Epithelial cell of prostate (primary cell): ENCODE data around the gene C10orf53.
A peak's percentile ranks its signal among the peaks of the same experiment; 100 is the strongest.
"Not testable (repeated sequence)": the region's sequence is repeated elsewhere in the genome, so short reads cannot be mapped to it uniquely, and the experiment has no call there.

Source experiments
- DNase-seq: peaks from one replicate; pipeline ENCODE4 v3.0.0-alpha.2; 2011; ENCODE audit warnings: low read depth, low spot score
- H3K27ac ChIP-seq: fragments of 450-650 bp; 2 replicates; pipeline ENCODE4 v1.5.1; 2017; ENCODE audit warnings: mild to moderate bottlenecking

The C10orf53 gene

DNA sequence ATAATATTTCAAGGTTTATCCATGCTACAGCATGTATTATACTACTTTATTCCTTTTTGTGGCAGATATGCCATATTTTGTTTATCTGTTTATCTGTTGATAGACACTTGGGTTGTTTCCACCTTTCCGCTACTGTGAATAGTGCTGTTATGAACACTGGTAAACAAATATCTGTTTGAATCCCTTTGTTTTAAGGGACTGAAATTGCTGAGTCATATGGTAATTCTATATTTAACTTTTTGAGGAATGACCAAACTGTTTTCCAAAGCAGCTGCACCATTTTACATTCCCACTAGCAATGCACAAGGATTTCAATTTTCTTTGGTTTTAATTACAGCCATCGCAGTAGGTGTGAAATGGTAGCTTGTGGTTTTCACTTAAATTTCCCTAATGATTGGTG lies 3.4 kb downstream of the C10orf53 start:
- DNase-seq = no peak
- no peak overlapping the region for H3K27ac ChIP-seq

DNA sequence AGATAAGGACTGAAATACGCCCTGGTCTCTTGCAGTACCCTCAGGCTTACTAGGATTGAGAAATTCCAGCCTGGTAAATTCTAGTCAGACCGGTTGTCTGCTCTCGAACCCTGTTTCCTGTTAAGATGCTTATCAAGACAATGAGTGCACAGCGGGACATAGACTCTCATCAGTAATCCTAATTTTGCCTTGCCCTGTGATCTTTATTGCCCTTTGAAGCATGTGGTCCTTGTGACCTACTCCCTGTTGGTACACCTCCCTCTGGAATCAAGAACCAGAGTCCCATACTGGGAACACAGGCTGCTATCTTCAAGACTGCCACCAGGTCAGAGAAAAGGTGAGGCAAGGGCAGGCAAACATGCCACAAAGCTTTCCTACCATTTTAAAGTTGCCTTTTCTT lies 7.2 kb downstream of the C10orf53 start:
- no peak overlapping the region for H3K27ac ChIP-seq

DNA sequence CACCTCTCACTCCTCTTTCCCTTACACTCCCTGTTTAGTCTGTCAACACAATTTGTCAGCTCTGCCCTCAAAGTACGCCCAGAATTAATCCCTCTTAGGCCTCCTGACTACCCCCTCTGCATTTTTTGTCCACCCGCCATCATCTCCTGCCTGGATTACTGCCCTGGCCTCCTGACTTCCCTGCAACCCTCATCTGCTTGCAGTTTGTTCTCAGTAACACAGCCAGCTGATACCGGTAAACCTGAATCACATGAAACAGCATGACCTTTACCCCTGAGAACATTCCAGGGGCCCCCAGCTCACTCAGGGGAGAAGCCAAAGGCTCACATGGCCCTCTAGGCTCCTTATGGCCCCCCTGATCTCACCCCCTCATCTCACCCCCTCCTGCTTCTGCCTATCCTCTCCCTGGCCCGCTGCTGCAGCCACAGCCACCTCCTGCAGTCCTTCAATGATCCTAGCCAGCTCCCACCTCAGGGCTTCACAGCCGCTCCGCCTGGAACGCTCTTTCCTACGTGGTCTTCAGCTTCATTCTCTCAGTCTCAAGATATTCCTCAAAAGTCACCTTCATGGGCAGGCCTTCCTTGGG lies 8.9 kb downstream of the C10orf53 start:
- DNase-seq = no peak
- no peak overlapping the region for H3K27ac ChIP-seq

More for the DNA sequence above, 7.2 kb downstream of the C10orf53 start:
- DNase-seq = no peak

DNA sequence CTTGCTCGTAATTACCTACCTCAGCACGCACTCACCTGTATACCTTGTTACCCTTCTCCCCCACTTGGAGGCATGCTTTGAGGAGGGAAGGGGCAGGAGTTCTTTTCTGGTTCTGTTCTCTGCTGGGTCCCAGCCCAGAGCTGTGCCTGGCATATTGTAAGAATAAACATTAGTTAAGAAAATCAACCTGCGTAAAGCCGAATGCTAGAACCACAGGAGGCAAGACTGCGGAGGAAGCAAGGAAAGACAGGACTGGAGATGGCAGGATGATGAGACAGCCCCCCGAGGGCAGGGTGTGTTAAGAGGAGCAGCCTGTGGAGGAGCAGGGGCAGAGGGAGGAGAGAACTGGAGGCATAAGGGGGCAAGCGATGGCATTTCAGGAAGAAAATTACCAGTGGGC lies 9.5 kb downstream of the C10orf53 start:
- DNase-seq = no peak
- no peak overlapping the region for H3K27ac ChIP-seq

DNA sequence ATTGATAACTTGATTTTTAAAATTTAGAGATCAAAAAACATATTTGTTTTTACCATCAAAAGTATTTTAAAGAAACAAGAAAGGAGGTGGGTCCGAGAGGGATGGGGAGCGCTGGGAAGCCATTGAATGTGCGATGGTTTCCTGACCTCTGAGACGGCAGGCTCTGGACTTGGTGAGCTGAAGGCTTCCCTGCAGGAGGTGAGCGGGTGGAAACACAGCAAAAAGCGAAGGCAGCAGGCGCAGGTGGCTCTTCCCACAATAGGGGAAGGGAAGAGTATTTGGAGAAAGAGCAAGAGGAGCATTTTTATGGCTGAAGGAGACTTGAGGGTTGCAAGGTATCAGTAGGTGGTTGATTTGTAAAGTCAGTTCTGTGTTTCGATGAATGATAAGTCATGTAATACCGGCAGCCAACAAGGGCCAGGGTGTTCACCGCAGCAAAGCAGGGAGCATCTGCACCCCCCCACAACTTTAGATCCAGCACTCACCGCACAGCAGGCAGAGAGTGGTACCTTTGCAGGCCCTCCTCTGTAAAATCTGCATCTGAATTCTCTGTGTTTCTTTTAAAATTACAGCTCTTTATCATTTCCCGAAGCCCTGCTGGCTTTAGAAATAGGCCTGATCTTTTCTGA lies 10.5 kb downstream of the C10orf53 start:
- no peak for DNase-seq
- no peak overlapping the region for H3K27ac ChIP-seq

DNA sequence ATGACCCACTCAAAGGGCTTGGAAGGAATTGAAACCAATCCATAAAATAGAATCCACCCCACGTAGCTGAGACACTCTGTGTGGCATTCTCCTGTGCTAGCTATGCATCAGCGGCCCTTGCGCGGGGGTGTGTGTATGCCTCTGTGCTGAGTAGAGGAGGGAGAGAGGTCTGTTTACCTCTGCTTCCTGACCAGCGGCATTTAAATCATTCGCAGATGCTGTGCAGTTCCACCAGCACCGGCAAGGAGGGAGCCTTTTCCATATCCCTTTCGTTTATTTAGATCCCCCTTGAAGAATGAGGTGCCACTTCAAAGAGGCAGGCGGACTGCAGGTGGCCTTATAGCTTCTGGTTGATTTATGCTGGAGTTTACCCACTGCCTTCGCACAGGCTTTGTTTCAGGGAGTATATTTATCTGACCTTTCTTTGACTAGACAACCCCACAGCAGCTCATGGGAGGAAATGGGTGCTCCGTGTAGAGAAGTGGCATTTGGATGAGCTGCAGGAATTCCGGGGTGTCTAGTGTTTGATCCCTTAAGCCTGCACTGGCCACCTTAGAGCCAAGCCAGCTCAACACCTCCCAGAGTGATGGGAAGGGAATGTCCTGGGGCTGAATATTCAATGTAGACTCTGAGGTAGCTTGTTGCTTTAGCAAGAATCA lies 11.4 kb downstream of the C10orf53 start:
- H3K27ac ChIP-seq = no peak overlapping the region
- no peak for DNase-seq

DNA sequence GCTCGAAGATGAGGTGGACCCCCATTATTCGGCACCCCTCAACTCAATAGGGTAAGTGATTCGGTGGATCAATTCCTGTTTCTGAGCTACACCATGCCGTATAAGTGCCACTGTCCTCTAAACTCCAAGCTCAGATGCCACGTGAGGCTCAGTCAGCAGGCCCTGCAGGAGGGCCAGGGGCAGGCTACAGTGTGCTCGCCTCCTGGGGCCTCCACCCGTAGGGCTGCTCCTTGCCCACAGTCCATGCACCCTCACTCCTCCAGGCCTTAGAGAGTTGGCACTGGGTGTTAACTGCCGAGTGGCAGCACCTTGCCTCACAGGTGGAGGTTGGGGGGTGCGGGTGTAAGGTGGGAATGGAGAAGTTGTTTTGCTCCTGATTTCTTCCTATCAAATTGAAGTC lies 12.1 kb downstream of the C10orf53 start:
- DNase-seq = no peak

DNA sequence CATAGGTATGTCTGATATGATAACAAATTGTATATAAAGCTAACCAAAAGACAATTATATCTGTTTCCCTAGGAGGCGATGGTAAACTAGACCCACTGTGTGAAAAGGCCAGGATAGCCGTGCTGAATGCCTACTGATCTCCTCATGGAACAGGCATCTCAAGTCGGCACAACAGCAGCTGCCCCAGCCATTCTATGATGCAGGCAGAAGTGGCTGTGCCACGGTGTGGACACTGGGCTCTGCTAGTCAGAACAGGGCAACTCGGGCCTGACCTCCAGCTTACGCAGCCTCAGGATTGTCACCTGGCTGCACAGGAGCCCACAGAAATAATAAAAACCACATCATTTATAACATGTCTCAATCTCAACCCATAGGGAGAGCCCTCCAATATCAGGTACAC lies 15.0 kb downstream of the C10orf53 start:
- H3K27ac ChIP-seq = no peak overlapping the region
- DNase-seq = no peak

More for the DNA sequence above, 12.1 kb downstream of the C10orf53 start:
- H3K27ac ChIP-seq = no peak overlapping the region

DNA sequence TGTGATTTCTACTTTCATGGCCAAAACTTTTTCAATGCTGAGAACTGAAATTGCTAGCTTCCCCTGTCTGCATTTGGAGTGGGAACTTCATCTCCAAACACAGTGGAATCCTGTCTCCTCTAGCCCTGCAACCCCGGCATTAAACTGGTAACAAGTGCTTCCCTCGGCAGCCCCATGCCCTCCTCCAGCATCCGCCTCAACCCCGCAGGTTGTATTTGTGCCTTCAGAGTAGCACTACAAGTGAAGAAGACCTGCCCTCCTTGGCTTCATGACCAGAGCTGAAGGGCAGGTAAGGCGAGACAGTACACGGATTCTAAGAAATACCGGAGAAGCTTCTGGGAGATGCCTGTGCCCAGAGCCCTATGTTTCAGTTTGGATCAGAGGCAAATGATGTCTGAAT lies 16.9 kb downstream of the C10orf53 start:
- no peak for DNase-seq

DNA sequence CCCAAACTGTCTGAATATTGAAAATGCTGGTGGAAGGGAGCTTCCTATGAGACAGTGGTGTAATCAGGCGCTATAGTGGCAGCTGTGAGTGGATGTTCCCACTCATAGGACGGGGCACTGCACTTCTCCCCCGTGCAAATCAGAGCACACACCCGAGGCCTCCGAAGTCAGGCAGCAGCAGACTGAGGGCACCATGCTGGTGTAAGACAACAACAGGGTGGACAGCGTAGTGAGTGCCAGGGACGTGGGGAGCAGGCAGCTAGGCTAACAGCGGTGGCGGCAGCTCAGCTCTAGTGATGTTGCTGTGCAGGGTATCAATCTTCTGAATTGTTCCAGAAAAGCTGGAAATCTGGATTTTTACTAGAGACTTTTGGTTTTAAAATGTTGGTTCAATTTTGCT lies 19.2 kb downstream of the C10orf53 start:
- DNase-seq = no peak

More for the DNA sequence above, 16.9 kb downstream of the C10orf53 start:
- H3K27ac ChIP-seq = no peak overlapping the region

DNA sequence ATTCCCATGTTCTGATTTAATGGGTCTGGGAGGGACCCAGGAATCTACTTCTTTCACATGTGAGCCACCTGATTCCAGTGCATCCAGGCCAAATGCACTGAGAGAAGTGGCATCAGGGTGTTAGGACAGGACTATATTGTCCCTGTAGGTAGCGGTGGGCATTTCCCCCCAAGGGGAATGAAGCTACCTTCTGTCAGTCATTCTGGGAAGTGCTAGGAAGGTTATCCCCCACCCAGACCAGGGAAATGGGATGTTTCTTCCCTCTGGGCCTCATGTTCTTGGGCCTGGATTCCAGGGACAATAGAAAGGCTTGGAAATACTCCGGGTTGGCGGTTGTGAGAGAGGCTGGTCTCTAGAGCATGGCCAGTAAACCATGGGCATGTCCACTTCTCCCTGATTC lies 20.8 kb downstream of the C10orf53 start:
- DNase-seq = no peak
- no peak overlapping the region for H3K27ac ChIP-seq

More for the DNA sequence above, 19.2 kb downstream of the C10orf53 start:
- no peak overlapping the region for H3K27ac ChIP-seq

DNA sequence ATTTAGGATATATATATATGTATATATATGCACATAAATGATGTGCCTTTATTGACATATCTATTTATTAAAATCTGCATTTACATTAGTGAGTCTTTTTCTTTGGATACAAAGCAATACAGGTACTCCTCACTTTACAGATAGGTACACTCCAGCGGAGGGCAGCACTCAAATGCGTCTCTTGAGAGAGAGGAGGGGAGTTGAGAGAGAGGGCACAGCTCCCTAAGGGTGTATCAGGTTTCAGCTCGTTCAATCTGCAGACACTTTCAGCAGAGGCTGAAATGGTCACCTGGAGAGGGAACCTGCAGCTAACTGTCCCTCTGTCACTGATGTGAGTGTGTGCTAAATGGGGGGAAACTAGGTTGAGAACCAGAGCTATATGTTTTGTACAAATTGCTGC lies 21.5 kb downstream of the C10orf53 start:
- no peak overlapping the region for H3K27ac ChIP-seq
- DNase-seq = no peak

DNA sequence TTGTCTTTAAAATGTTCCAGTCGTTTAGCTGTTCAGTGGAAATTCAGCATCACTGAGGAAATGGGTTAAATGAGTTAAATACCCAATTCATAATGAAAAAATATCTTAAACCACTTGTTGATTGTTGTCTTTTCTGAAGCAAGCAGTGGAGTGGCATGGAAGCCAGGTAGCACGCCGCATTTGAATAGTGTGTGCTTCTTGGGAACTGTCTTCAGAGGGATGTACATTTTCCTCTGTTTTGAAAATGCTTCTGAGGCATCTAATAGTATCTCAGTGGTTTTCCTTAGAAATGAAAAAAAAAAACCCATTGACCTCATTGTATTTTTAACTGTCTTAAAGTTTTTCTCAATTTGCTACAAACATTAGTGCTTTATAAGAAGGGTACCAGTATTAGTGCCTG lies 28.1 kb downstream of the C10orf53 start:
- DNase-seq = no peak
- no peak overlapping the region for H3K27ac ChIP-seq

DNA sequence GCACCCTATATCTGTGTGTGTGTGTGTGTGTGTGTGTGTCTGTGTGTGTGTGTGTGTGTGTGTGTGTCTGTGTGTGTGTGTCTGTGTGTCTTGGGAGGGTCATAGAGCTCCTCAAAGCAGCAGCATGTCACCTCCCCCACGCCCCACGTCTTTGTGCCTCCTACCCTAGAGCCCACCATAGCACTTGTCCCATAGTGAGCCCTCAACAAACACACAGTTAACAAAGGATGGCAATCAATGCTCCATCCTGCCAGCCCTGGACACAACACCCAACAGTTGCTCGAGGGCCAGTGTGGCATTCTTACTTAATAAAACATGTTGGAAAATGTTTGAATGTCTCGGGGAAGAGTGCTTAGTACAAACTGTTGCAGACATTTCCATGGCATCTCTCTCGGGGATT lies 30.5 kb downstream of the C10orf53 start:
- no peak for DNase-seq

DNA sequence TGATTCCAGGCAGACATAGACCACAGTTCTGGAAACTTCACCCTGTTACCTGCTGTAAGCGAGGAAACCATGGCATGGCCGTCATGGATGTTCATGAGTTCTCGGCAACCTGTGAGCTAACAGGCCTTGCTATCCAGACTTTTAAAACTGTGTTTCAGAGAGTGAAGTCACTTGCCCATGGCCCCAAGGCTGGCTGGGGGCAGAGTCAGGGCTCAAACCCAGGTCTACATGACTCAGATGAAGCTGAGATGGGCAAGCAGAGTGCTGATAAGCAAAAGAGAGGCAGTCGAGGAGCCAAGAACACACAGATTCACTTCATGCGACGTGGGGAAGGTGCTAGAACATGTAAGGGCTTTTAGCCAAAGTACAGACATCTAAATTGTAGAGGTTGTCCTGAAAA lies 31.5 kb downstream of the C10orf53 start:
- no peak for DNase-seq
- H3K27ac ChIP-seq = no peak overlapping the region

More for the DNA sequence above, 30.5 kb downstream of the C10orf53 start:
- H3K27ac ChIP-seq = no peak overlapping the region

DNA sequence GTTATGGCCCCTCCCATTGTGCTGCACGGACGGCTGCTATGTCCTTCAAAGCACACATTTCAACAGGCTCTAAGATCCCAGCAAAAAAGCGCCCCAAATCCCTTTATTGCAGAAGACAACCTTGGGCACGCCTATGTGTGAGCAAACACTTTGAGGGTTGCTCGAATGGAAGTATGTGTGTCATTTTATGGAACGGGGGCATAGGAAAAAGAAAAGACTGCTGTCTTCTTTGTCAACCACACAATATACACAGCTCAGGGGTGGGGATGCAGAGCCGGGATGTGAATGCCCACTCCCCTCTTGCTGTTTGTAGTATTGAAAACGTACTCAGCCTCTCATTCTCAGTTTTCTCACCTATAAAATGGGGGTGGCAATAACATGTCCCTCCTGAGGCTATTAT lies 32.0 kb downstream of the C10orf53 start:
- DNase-seq = no peak
- H3K27ac ChIP-seq = no peak overlapping the region

DNA sequence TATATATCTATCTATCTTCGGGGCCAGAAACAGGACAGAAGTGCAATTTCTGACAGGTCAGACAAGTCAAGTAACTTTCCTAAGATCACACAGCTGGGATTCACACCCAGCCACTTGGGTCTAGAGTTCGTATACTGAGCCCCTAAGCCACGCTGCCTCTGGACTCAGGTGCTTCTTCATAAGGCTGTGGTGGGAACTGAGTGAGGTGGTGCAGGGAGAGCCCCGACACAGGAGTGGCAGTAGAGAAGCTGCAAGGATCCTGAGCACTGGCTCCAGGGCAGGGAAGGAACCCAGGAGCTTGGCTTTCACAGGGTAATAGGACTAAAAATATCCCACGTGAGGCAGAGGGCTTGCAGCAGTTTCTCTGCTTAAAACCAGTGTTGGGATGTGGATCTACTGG lies 33.8 kb downstream of the C10orf53 start:
- no peak overlapping the region for H3K27ac ChIP-seq
- DNase-seq = no peak

DNA sequence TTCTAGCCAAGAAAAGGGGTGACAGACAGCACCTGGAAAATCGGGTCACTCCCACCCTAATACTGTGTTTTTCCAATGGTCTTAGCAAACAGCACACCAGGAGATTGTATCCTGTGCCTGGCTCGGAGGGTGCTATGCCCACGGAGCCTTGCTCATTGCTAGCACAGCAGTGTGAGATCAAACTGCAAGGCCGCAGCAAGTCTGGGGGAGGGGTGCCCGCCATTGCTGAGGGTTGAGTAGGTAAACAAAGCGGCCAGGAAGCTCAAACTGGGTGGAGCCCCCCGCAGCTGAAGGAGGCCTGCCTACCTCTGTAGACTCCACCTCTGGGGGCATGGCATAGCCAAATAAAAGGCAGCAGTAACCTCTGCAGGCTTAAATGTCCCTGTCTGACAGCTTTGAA lies 35.7 kb downstream of the C10orf53 start:
- not testable (repeated sequence) for H3K27ac ChIP-seq, DNase-seq

DNA sequence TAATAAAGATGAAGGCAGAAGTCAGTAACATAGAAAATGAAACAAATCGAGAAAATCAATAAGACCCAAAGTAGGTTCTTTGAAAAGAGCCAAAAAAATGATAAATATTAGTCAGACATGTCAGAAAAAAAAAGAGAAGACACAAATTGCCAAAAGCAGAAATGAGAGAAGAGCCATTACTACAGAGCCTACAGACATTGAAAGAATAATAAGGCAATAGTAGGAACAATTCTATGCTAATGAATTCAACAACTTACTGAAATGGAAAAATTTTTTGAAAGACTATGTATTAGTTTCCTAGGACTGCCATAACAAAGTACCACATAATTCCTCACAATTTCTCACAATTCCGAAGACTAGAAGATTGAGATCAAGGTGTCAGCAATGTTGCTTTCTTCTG lies 47.1 kb downstream of the C10orf53 start:
- no peak overlapping the region for H3K27ac ChIP-seq
- DNase-seq = no peak

DNA sequence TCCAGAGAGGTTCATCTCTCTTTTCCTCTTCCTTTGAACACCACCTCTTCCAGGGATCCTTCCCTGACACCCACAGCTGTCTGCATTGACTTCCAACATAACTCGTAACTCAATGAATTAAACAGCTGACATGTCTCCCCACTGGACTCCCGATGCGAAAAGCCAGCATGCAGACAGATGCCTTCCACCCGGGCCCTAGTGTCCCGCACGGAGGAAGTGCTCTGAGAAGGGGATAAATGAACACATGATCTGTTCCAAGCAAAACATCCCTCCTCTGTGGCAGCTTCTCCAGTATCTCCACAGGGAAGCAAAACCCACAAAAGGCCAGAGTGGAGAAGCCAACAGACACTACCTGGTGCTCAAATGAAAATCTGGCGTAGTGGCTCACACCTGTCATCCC lies 54.4 kb downstream of the C10orf53 start:
- H3K27ac ChIP-seq = no peak overlapping the region
- DNase-seq = no peak

DNA sequence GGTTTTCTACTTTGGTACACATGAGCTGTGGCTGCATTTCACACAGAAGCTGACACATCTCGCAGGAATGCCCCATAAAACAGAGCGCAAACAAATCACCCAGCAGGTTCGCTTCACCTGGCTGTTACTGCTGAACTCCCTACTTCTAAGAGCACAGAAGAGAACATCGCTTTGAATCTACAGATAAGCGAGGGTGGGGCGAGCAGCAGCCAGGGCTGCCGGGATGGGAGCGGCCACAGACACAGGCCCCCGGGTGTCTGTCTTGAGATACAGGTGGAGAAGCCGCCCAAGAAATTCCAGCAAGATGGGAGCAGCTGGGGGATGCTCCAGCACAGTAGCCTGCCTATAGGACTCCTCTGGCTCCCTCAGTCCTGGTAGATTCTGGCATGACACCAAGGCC lies 55.2 kb downstream of the C10orf53 start:
- peak; percentile 40 for DNase-seq
- H3K27ac ChIP-seq = no peak overlapping the region

DNA sequence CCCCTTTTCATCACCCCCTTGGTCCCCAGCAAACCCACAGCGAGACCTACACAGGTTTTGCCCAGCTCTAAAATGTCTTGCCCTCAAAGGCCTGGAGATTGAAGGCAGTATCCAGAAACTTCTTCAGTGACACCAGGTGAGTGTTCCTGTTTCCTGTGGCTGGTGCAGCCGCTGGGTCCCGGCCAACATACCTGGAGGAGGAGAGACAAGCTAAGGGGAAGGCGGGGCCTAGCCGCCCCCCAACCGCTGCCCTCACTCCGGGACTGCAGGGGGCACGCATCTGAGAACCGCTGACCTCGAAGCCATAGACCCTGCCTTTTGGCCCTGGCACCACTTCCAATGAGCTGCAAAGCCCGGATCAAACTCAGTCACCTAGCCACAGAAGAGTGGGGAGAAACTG lies 55.7 kb downstream of the C10orf53 start:
- DNase-seq = no peak
- no peak overlapping the region for H3K27ac ChIP-seq
